GM12874 (cell line): ENCODE data around the gene MAP9.

Source experiments
- TF ChIP-seq, protein P1 (sequence below): IDR thresholded peaks from 2 replicates; pipeline ENCODE4 v1.5.1; 2011; ENCODE audit warnings: low read depth, mild to moderate bottlenecking, control low read depth, low read length, moderate library complexity; ENCODE audit not compliant: insufficient read depth

The MAP9 gene

DNA sequence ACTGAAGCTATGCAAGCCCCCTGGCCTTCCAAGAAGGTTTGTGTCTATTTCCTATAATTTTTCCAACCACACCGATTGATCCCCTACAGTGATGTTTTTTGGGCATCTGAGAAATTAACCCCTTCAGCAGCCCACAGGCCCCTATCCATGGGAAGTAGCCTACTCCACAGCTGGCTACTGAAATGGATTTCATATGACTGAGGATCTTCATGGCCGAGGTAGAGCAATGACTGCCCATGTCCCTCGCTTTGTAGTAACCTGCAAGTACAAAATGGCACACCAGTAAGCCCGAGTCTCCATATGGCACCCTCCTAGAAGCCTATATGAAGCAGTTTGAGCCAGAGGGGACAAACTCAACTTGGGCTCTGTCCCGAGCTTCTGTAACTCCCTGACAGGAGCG is 36.8 kb downstream of the MAP9 start:
- TF ChIP-seq, protein P1, sequence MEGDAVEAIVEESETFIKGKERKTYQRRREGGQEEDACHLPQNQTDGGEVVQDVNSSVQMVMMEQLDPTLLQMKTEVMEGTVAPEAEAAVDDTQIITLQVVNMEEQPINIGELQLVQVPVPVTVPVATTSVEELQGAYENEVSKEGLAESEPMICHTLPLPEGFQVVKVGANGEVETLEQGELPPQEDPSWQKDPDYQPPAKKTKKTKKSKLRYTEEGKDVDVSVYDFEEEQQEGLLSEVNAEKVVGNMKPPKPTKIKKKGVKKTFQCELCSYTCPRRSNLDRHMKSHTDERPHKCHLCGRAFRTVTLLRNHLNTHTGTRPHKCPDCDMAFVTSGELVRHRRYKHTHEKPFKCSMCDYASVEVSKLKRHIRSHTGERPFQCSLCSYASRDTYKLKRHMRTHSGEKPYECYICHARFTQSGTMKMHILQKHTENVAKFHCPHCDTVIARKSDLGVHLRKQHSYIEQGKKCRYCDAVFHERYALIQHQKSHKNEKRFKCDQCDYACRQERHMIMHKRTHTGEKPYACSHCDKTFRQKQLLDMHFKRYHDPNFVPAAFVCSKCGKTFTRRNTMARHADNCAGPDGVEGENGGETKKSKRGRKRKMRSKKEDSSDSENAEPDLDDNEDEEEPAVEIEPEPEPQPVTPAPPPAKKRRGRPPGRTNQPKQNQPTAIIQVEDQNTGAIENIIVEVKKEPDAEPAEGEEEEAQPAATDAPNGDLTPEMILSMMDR: no peak

DNA sequence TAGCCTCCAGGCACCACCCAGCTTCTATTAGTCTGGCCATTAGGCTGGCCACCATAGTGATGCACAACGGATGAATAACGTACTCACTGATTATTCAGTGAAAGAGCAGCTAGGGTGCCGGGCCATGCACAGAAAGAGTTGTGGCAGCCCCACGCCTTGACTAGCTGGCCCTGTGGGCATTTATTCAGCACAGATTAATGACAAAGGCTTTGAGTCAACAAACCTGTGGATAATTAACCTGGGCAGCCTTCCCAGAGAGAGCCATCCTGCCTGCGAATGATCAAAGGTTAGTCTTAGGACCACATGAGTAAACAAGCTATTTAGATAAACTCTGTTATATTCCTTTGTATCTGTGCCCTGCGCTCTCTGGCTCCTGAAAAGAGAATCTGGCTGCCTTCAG is 37.2 kb downstream of the MAP9 start:
- TF ChIP-seq, protein P1: no peak

DNA sequence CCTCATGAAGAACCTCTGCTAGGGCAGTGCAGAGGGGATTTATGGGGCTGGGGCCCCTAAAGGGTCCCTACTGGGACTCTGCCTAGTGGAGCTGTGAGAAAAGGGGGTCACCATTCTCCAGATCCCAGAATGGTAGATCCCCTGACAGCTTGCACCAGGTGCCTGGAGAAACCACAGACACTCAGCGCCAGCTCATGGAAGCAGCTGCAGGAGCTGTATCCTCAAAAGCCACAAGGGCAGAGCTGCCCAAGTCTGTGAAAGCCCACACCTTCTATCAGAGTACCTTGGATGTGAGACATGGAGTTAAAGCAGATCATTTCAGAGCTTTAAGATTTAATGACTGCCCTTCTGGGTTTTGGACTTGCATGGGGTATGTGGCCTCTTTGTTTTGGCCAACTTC is 38.6 kb downstream of the MAP9 start:
- TF ChIP-seq, protein P1: no peak

DNA sequence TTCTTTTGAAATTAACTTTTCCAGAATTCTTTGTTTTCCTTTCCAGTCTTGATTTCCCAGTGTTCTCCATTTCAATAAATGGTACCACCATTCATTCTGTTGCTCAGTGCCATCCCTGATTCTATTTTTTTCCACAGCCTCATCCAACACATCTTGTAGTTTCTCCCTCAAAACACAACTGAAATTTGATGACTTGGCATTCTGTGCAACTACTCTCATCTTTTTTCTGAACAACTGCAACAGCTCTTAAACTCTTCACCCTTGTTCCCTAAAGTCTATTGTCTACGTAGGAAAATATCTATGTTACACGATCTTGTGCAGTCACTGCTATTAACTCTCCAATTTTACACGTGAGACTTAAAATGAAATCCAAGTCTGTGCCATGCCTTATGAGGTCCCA is 40.5 kb downstream of the MAP9 start:
- TF ChIP-seq, protein P1: no peak

DNA sequence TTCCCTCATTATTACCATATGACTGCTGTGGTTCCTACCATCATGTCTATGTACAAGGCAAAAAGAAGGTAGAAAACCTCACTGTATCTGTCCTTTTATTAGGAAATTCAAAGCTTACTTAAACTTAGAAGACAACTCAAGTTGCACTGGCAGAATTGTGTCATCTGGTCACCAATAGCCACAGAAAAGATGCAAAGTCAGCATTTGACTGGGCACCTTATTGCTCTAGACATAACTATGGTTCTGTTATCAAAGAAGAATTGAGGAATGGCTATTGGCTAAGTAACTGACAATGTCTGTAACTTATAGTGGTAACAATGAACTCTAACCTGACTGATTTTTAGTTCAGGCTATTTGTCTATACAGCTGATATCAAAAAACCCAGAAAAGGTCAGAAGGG is 45.3 kb downstream of the MAP9 start:
- TF ChIP-seq, protein P1: no peak

DNA sequence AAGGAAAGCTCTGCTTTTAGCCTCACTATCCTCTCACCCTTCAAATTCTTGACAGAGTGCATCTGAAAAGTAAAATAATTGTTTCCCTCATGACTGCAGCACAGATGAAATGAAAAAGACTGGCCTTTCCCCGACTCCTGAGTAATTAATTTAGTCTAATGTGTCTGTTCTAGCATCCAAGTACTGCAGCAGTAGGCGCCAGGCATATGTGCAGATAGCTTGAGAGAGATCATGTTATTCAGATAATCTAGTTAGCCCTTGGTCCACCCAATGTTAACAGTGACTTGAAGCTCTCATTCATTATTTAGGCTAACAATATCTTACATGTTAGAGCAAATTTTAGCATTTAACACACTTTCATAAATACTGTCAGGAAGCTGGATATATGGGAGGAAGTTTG is 54.0 kb downstream of the MAP9 start:
- TF ChIP-seq, protein P1: no peak

- TF ChIP-seq, protein P1: no peak
Observed at GRCh38 chr4:155321006-155321405, 55.8 kb downstream of the MAP9 start.

GRCh38 chr4:155319516-155319915 is 57.2 kb downstream of the MAP9 start:
- TF ChIP-seq, protein P1: no peak
